SK-N-SH treated with all-trans-retinoic acid at 6 μM for 48 hours (cell line): ENCODE results near the gene DSCAM.

Experiments used
- ARNTL ChIP-seq: fragments of 450-650 bp; formaldehyde crosslinking; IDR thresholded peaks from 2 replicates; pipeline ENCODE4 v1.5.0; 2020; ENCODE audit warnings: low read depth, mild to moderate bottlenecking, moderate library complexity, borderline replicate concordance
- RARB ChIP-seq: fragments of 250-450 bp; sonication (Bioruptor Pico); IDR thresholded peaks from 2 replicates; pipeline ENCODE4 v1.8.0; 2021; ENCODE audit warnings: mild to moderate bottlenecking, moderate library complexity

DNA sequence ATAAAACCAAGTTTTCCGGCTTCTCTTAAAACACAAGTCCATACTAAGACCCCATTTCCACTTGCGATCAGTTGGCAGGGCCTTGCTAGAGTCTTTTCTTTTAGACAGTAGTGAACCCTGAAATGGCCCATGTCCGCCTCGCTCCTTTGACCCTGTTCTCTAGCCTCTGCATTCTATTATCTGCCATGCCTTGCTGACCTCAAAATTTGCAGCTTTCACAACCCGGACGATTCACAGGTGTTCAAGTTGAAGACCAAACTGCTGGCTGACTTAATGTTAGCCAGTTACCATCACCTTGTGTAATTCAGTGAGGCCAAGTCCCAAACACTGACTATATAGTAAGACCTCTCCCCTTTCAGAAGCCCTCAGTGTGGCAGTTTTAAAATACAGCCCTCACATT, 805.5 kb downstream of the DSCAM start:
- no peak for TF ChIP-seq ARNTL (CRISPR knock-in tag)
- TF ChIP-seq RARB (CRISPR knock-in tag), result no peak
